Measurements from ENCODE around the gene NTSR2.

- TF ChIP-seq GATA2 (IDR thresholded peaks at IDR 0.05; ENCODE audit: low read depth, low read length), result no peak
- no peak for TF ChIP-seq GATA3 (IDR thresholded peaks at IDR 0.05; ENCODE audit: low read depth, low read length)
Measured at GRCh38 chr2:11682590-11682915, 12.6 kb upstream of the NTSR2 start.
